KMS-11 (cell line): ENCODE data around the gene SPACDR.

Experiments
- H2AFZ ChIP-seq: fragments of 200-600 bp; sonication (generic); 2 replicates; pipeline ENCODE4 v1.6.1; 2016; ENCODE audit warnings: antibody characterized with exemption, mixed run types, low read depth
- H3K27ac ChIP-seq: fragments of 200-600 bp; sonication (generic); 2 replicates; pipeline ENCODE4 v1.6.1; 2016; ENCODE audit warnings: mild to moderate bottlenecking, mixed run types
- H3K27me3 ChIP-seq: fragments of 200-600 bp; sonication (generic); 2 replicates; pipeline ENCODE4 v1.6.1; 2017; ENCODE audit warnings: mild to moderate bottlenecking, low read depth, mixed run types, moderate library complexity; ENCODE audit not compliant: insufficient read depth
- H3K36me3 ChIP-seq: fragments of 200-600 bp; sonication (generic); 2 replicates; pipeline ENCODE4 v1.6.1; 2017; ENCODE audit warnings: mild to moderate bottlenecking, mixed run types; ENCODE audit not compliant: insufficient read depth
- H3K4me1 ChIP-seq: fragments of 200-600 bp; sonication (generic); 2 replicates; pipeline ENCODE4 v1.6.1; 2016; ENCODE audit warnings: mild to moderate bottlenecking, low read depth, mixed run types; ENCODE audit not compliant: poor library complexity, severe bottlenecking
- H3K4me2 ChIP-seq: fragments of 200-600 bp; sonication (generic); 2 replicates; pipeline ENCODE4 v1.7.0; 2016; ENCODE audit warnings: mild to moderate bottlenecking, mixed run types
- H3K4me3 ChIP-seq: fragments of 200-600 bp; sonication (generic); IDR thresholded peaks from 2 replicates; pipeline ENCODE4 v1.6.1; 2017; ENCODE audit warnings: low read depth, low read length, mixed read lengths; ENCODE audit not compliant: insufficient read depth
- H3K79me2 ChIP-seq: fragments of 200-600 bp; sonication (generic); 2 replicates; pipeline ENCODE4 v1.6.1; 2016; ENCODE audit warnings: low read depth, mixed run types; ENCODE audit not compliant: insufficient read depth
- H3K9ac ChIP-seq: fragments of 200-600 bp; sonication (generic); 2 replicates; pipeline ENCODE4 v1.6.1; 2016; ENCODE audit warnings: mild to moderate bottlenecking, mixed run types
- H4K20me1 ChIP-seq: fragments of 200-600 bp; sonication (generic); 2 replicates; pipeline ENCODE4 v1.6.1; 2016; ENCODE audit warnings: mild to moderate bottlenecking, mixed run types; ENCODE audit not compliant: insufficient read depth
- TF ChIP-seq, protein P1 (sequence below): fragments of 200-600 bp; sonication (generic); conservative IDR thresholded peaks from 2 replicates; pipeline ENCODE4 v1.6.1; 2017; ENCODE audit warnings: low read depth, mild to moderate bottlenecking, antibody characterized with exemption, low read length, moderate library complexity, mixed read lengths

Gene SPACDR

DNA sequence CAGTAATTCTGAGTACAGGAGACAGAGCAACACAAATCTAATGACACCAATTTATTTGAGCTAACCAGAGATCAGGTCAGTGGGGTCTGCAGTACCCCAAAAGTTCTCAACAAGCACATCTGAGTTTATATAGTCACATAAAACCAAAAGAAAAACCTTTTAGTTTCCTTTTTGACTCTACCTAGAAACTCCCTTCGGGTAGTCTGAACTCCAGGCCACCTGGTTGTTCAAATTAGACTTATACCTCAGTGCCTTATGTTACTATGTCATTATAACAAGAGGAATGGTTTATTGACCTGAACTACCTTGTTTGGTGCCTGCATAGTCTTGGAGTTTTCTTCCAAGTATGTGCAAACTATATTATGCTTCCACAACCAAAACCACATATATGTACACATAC, 50.2 kb downstream of the SPACDR start:
- Histone ChIP-seq H3K27ac (no peak overlapping the region), H3K9ac (no peak overlapping the region), H3K4me3 (no peak overlapping the region)

DNA sequence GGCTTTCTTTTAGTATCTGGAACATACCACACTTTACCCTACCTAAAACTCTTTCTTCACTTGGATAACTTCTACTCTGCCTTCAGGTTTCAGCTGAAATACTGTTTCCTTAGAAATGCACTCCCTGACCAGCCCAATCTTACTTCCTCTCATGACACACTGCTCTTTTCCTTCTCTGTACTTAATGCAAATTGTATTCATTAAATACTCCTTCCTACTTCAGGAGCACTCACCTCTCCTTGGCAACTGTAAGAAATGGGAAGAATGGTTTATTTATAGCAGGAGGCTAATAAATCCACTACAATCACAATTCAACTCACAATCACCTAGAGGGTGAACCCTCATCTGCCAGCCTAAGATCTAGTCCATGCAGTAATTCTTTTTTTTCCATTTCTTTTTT, 50.7 kb downstream of the SPACDR start:
- Histone ChIP-seq H3K27ac (no peak overlapping the region), H3K36me3 (no peaks in the 10 kb centered on the region), H3K27me3 (peaks cover 9% of the 10 kb centered on the region; the same call in 1 of the 2 replicates), H4K20me1 (no peaks in the 10 kb centered on the region), H3K4me2 (no peak overlapping the region), H3K79me2 (no peaks in the 10 kb centered on the region), H3K9ac (no peak overlapping the region), H3K4me3 (no peak overlapping the region), H3K4me1 (no peaks in the 10 kb centered on the region), H2AFZ (no peak overlapping the region)
- TF ChIP-seq, protein P1, sequence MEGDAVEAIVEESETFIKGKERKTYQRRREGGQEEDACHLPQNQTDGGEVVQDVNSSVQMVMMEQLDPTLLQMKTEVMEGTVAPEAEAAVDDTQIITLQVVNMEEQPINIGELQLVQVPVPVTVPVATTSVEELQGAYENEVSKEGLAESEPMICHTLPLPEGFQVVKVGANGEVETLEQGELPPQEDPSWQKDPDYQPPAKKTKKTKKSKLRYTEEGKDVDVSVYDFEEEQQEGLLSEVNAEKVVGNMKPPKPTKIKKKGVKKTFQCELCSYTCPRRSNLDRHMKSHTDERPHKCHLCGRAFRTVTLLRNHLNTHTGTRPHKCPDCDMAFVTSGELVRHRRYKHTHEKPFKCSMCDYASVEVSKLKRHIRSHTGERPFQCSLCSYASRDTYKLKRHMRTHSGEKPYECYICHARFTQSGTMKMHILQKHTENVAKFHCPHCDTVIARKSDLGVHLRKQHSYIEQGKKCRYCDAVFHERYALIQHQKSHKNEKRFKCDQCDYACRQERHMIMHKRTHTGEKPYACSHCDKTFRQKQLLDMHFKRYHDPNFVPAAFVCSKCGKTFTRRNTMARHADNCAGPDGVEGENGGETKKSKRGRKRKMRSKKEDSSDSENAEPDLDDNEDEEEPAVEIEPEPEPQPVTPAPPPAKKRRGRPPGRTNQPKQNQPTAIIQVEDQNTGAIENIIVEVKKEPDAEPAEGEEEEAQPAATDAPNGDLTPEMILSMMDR: no peak

More for the DNA sequence above, 50.2 kb downstream of the SPACDR start:
- no peaks in the 10 kb centered on the region for H3K79me2 ChIP-seq
- H3K4me1 ChIP-seq: no peaks in the 10 kb centered on the region
- peaks cover 9% of the 10 kb centered on the region; the same call in 1 of the 2 replicates for H3K27me3 ChIP-seq
- H2AFZ ChIP-seq: no peak overlapping the region
- TF ChIP-seq, protein P1: no peak
- no peaks in the 10 kb centered on the region for H4K20me1 ChIP-seq
- no peaks in the 10 kb centered on the region for H3K36me3 ChIP-seq
- H3K4me2 ChIP-seq: no peak overlapping the region

DNA sequence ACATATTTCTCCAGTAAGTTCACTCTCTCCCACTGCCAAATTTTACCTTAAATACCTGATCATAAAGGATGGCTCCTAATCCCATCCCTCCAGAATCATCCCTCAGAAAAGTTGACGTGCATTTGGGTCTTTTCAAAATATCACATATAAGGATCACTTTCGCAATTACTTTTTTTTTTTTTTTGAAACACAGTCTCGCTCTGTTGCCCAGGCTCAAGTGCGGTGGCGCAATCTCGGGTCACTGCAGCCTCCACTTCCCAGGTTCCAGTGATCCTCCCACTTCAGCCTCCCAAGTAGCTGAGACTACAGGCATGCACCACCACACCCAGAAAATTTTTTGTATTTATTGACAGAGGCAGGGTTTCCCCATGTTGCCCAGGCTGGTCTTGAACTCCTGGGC, 53.0 kb downstream of the SPACDR start:
- Histone ChIP-seq H3K4me2 (no peak overlapping the region), H3K79me2 (no peaks in the 10 kb centered on the region), H3K4me1 (peaks cover 11% of the 10 kb centered on the region), H3K27me3 (peaks cover 18% of the 10 kb centered on the region; the same call in 1 of the 2 replicates), H3K36me3 (no peaks in the 10 kb centered on the region), H4K20me1 (no peaks in the 10 kb centered on the region), H3K4me3 (no peak overlapping the region), H3K9ac (no peak overlapping the region), H2AFZ (no peak overlapping the region), H3K27ac (no peak overlapping the region)
- TF ChIP-seq, protein P1: no peak

DNA sequence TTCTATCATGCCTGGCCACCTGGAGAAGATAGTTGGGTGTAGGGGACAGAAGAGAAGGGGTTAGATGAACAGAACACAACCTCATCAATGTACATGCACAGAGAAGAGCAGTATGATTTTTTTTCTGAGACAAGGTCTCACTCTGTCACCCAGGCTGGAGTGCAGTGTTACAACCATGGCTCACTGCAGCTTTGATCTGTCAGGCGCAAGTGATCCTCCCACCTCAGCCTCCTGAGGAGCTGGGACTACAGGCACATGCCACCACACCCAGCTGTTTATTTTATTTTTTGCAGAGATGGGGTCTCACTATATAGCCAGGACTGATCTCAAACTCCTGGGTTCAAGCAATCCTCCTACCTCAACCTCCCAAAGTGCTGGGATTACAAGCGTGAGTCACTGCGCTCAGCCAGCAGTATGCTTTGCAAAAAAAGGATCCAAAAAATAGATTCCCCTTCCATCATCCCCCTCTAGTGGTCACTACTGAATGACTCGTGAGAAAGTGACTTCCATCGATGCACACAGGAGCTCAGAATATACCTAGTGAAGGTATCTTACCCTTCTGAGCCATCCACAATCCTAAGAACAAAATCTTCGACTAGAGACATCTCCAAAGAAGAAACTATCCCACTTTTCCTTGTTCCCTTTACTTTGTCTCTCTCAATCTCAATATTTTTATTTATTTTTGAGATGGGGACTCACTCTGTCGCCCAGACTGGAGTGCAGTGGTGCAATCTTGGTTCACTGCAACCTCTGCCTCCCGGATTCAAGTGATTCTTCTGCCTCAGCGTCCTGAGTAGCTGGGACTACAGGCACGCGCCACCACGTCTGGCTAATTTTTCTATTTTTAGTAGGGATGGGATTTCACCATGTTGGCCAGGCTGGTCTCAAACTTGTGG, 56.5 kb downstream of the SPACDR start:
- no peak overlapping the region for H2AFZ ChIP-seq
- peaks cover 11% of the 10 kb centered on the region for H3K4me1 ChIP-seq
- H3K9ac ChIP-seq: no peak overlapping the region
- H4K20me1 ChIP-seq: no peaks in the 10 kb centered on the region
- TF ChIP-seq, protein P1: peak; percentile 81
- H3K27me3 ChIP-seq: peaks cover 21% of the 10 kb centered on the region; the same call in 1 of the 2 replicates
- no peak overlapping the region for H3K4me3 ChIP-seq
- H3K27ac ChIP-seq: no peak overlapping the region
- no peak overlapping the region for H3K4me2 ChIP-seq
- H3K79me2 ChIP-seq: no peaks in the 10 kb centered on the region
- H3K36me3 ChIP-seq: no peaks in the 10 kb centered on the region
